HG02571 (cell line): ENCODE data around the gene BMI1.

Experiments
- ATAC-seq: cut with Tn5 transposase; IDR thresholded peaks from one replicate; pipeline ENCODE4 v1.9.1; 2021; ENCODE audit warnings: mild to moderate bottlenecking, moderate library complexity; ENCODE audit not compliant: unreplicated experiment

Gene BMI1

GRCh38 chr10:22365644-22366434 is 44.9 kb downstream of the BMI1 start:
- no peak for ATAC-seq

- ATAC-seq: no peak
Observed at GRCh38 chr10:22366435-22366703, 45.5 kb downstream of the BMI1 start.

GRCh38 chr10:22366771-22367170 is 45.9 kb downstream of the BMI1 start:
- ATAC-seq: no peak

GRCh38 chr10:22367471-22367870 is 46.6 kb downstream of the BMI1 start:
- no peak for ATAC-seq

GRCh38 chr10:22368402-22368801 is 47.5 kb downstream of the BMI1 start:
- no peak for ATAC-seq

- no peak for ATAC-seq
Observed at GRCh38 chr10:22368981-22369380, 48.1 kb downstream of the BMI1 start.

- ATAC-seq: peak; percentile 50
Observed at GRCh38 chr10:22369434-22370072, 48.7 kb downstream of the BMI1 start.

GRCh38 chr10:22370320-22370719 is 49.4 kb downstream of the BMI1 start:
- no peak for ATAC-seq

GRCh38 chr10:22372298-22372697 is 51.4 kb downstream of the BMI1 start:
- no peak for ATAC-seq

- ATAC-seq: no peak
Observed at GRCh38 chr10:22372917-22373316, 52.0 kb downstream of the BMI1 start.

- ATAC-seq: no peak
Observed at GRCh38 chr10:22374489-22375126, 53.7 kb downstream of the BMI1 start.

- ATAC-seq: no peak
Observed at GRCh38 chr10:22379059-22379458, 58.2 kb downstream of the BMI1 start.
